Mammary epithelial cell (primary cell): Measurements from ENCODE around the gene DDX41.

Experiments used
- CTCF ChIP-seq, 2 donors: IDR thresholded peaks in 1 of 2; conservative IDR thresholded peaks in 1 of 2; 2 replicates each; pipeline ENCODE4 v1.5.1; 2011 to 2012; ENCODE audit warnings: inconsistent platforms in 2 of 2, low read length in 2 of 2, mild to moderate bottlenecking in 2 of 2, control low read depth in 1 of 2, low read depth in 1 of 2; ENCODE audit not compliant: insufficient read depth in 1 of 2; ENCODE audit errors: extremely low read depth in 1 of 2
- EZH2 ChIP-seq: IDR thresholded peaks from 2 replicates; pipeline ENCODE4 v1.6.1; 2012; ENCODE audit warnings: low read length, inconsistent platforms, borderline replicate concordance

- TF ChIP-seq CTCF (conservative IDR thresholded peaks at IDR 0.05 in 1 of 2, IDR thresholded peaks at IDR 0.05 in 1 of 2; ENCODE audit: extremely low read depth in 1 of 2, insufficient read depth in 1 of 2, low read depth in 1 of 2, low read length in 2 of 2) (no peak), EZH2 (no peak)
These were observed 22.1 kb upstream of the DDX41 start for GRCh38 chr5:177538876-177539275.
